ENCODE data around the gene DPF3.

DPF3 gene

GRCh38 chr14:72653026-72653425 lies 240.9 kb downstream of the DPF3 start:
- H3K27ac ChIP-seq (ENCODE audit: low read length), result no peak overlapping the region

GRCh38 chr14:72652179-72652578 lies 241.7 kb downstream of the DPF3 start:
- no peaks in the 10 kb centered on the region for H3K36me3 ChIP-seq (replicated peaks; ENCODE audit: insufficient read depth, low read length)
- no peak for TF ChIP-seq EZH2 (optimal IDR thresholded peaks at IDR 0.05; ENCODE audit: low read depth, low read length)
- TF ChIP-seq EZH2phosphoT487 (IDR thresholded peaks at IDR 0.05; ENCODE audit: low read length), result no peak
- no peak for TF ChIP-seq CTCF (IDR thresholded peaks at IDR 0.05; ENCODE audit: low read length)
- no peaks in the 10 kb centered on the region for H3K9me3 ChIP-seq (replicated peaks; ENCODE audit: insufficient read depth, low read length)
- H3F3A ChIP-seq (ENCODE audit: insufficient read depth, low read length), result no peaks in the 10 kb centered on the region
- H3K4me1 ChIP-seq (ENCODE audit: low read length), result no peaks in the 10 kb centered on the region
- no peak overlapping the region for H3K4me3 ChIP-seq (ENCODE audit: low read length)
- DNase-seq, result no peak
- H3K27ac ChIP-seq (ENCODE audit: low read length), result no peak overlapping the region
- no peaks in the 10 kb centered on the region for H3K79me2 ChIP-seq (ENCODE audit: low read length)
- no peak overlapping the region for H2AFZ ChIP-seq (ENCODE audit: low read length)
- no peaks in the 10 kb centered on the region for H3K27me3 ChIP-seq (replicated peaks; ENCODE audit: insufficient read depth, low read length)
- H3K9me2 ChIP-seq (replicated peaks; ENCODE audit: insufficient read depth, low read length), result no peaks in the 10 kb centered on the region
- no peak overlapping the region for H3K9ac ChIP-seq (ENCODE audit: low read length)
- no peak overlapping the region for H3K4me2 ChIP-seq (ENCODE audit: low read depth, low read length)
- H4K20me1 ChIP-seq (ENCODE audit: insufficient read depth, low read length), result no peaks in the 10 kb centered on the region

More at GRCh38 chr14:72653026-72653425, 240.9 kb downstream of the DPF3 start:
- H3K9me3 ChIP-seq (replicated peaks; ENCODE audit: insufficient read depth, low read length), result no peaks in the 10 kb centered on the region
- no peaks in the 10 kb centered on the region for H3K36me3 ChIP-seq (replicated peaks; ENCODE audit: insufficient read depth, low read length)
- no peaks in the 10 kb centered on the region for H3K9me2 ChIP-seq (replicated peaks; ENCODE audit: insufficient read depth, low read length)
- H3K27me3 ChIP-seq (replicated peaks; ENCODE audit: insufficient read depth, low read length), result no peaks in the 10 kb centered on the region
- H3K4me3 ChIP-seq (ENCODE audit: low read length), result no peak overlapping the region
- H3K9ac ChIP-seq (ENCODE audit: low read length), result no peak overlapping the region
- no peaks in the 10 kb centered on the region for H4K20me1 ChIP-seq (ENCODE audit: insufficient read depth, low read length)
- no peak for TF ChIP-seq CTCF (IDR thresholded peaks at IDR 0.05; ENCODE audit: low read length)
- TF ChIP-seq EZH2phosphoT487 (IDR thresholded peaks at IDR 0.05; ENCODE audit: low read length), result no peak
- TF ChIP-seq EZH2 (optimal IDR thresholded peaks at IDR 0.05; ENCODE audit: low read depth, low read length), result no peak
- H2AFZ ChIP-seq (ENCODE audit: low read length), result no peak overlapping the region
- DNase-seq, result no peak
- H3K79me2 ChIP-seq (ENCODE audit: low read length), result no peaks in the 10 kb centered on the region
- no peak overlapping the region for H3K4me2 ChIP-seq (ENCODE audit: low read depth, low read length)
- H3K4me1 ChIP-seq (ENCODE audit: low read length), result no peaks in the 10 kb centered on the region
- no peaks in the 10 kb centered on the region for H3F3A ChIP-seq (ENCODE audit: insufficient read depth, low read length)

DNA sequence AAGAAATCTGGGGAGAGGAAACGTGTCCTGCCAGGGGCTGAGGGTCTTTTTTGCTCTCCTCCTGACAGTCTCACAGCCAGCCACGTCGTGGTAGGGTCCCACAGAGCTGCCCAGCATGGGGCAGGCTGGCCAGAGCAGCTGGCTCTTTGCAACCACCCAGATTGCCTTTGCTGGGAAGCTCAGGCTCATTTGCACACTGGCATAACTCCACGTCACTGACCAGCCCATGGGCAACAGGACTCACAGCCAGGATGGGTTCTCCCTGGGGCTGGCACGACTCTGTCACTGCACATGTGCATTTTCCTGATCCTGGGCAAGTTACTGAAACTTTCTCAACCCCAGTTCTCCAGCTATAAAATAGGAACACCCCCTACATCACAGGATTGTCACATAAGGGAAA lies 242.2 kb downstream of the DPF3 start:
- H3K4me2 ChIP-seq (ENCODE audit: low read depth, low read length), result no peak overlapping the region
- no peaks in the 10 kb centered on the region for H3K9me3 ChIP-seq (replicated peaks; ENCODE audit: insufficient read depth, low read length)
- H3K9me2 ChIP-seq (replicated peaks; ENCODE audit: insufficient read depth, low read length), result no peaks in the 10 kb centered on the region
- H4K20me1 ChIP-seq (ENCODE audit: insufficient read depth, low read length), result no peaks in the 10 kb centered on the region
- no peak overlapping the region for H3K4me3 ChIP-seq (ENCODE audit: low read length)
- H3K27ac ChIP-seq (ENCODE audit: low read length), result no peak overlapping the region
- H3K36me3 ChIP-seq (replicated peaks; ENCODE audit: insufficient read depth, low read length), result no peaks in the 10 kb centered on the region
- H2AFZ ChIP-seq (ENCODE audit: low read length), result no peak overlapping the region
- H3K9ac ChIP-seq (ENCODE audit: low read length), result no peak overlapping the region
- H3F3A ChIP-seq (ENCODE audit: insufficient read depth, low read length), result no peaks in the 10 kb centered on the region
- H3K27me3 ChIP-seq (replicated peaks; ENCODE audit: insufficient read depth, low read length), result no peaks in the 10 kb centered on the region
- no peak for DNase-seq
- no peaks in the 10 kb centered on the region for H3K4me1 ChIP-seq (ENCODE audit: low read length)
- no peaks in the 10 kb centered on the region for H3K79me2 ChIP-seq (ENCODE audit: low read length)
- TF ChIP-seq EZH2 (optimal IDR thresholded peaks at IDR 0.05; ENCODE audit: low read depth, low read length), result no peak
- TF ChIP-seq CTCF (IDR thresholded peaks at IDR 0.05; ENCODE audit: low read length), result no peak
- no peak for TF ChIP-seq EZH2phosphoT487 (IDR thresholded peaks at IDR 0.05; ENCODE audit: low read length)
